Fibroblast of villous mesenchyme (primary cell): ENCODE data around the gene CFAP43. TPM values are rescaled to one million over a fixed set of nuclear protein-coding genes. Genes with fewer than 3 reads are reported as not detected.
"Not testable (repeated sequence)": the region's sequence is repeated elsewhere in the genome, so short reads cannot be mapped to it uniquely, and the experiment has no call there.

ENCODE experiments used
- DNase-seq: peaks from one replicate; pipeline ENCODE4 v3.0.0-alpha.2; 2010; ENCODE audit warnings: low read depth
- H3K4me3 ChIP-seq: 2 replicates; pipeline ENCODE4 v1.5.1; 2011; ENCODE audit warnings: low read depth, mild to moderate bottlenecking, low read length
- CTCF ChIP-seq: IDR thresholded peaks from 2 replicates; pipeline ENCODE4 v1.5.1; 2012; ENCODE audit warnings: low read depth, mild to moderate bottlenecking, low read length; ENCODE audit not compliant: insufficient read depth
- total RNA-seq: library from RNA; depleted of rRNA; stranded (reverse); fragments of >200 nt; gene quantifications from 2 replicates; pipeline ENCODE4 v1.2.3, GENCODE V29; 2012

CFAP43 gene
- total RNA-seq, 1 donor = not detected

GRCh38 chr10:104201636-104202035, 30.5 kb downstream of the CFAP43 start:
- TF ChIP-seq CTCF = no peak
- DNase-seq = no peak
- no peak overlapping the region for H3K4me3 ChIP-seq

DNA sequence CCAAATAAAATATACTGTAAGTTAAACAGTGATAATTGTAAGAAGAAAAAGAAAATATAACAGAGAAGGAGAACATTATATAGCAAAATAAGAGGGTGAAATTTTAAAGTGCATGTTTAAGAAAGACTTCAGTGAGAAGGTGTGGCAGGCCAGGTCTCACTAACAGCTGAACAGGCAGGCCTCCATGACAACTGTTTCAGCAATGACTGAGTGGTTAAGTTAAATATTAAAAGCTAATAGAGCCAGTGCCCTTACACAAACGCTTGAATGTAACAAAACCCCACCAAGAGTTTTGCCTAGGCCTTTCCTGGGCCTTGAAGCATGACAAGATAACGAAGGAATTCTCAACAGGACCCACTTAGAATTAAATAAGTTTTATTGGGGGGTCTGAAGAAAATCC, 32.6 kb downstream of the CFAP43 start:
- TF ChIP-seq CTCF = no peak
- H3K4me3 ChIP-seq = no peak overlapping the region
- DNase-seq = no peak

- H3K4me3 ChIP-seq = no peak overlapping the region
- peak; percentile 1 for DNase-seq
- TF ChIP-seq CTCF = no peak
Measured at GRCh38 chr10:104197364-104197763, 34.8 kb downstream of the CFAP43 start.

DNA sequence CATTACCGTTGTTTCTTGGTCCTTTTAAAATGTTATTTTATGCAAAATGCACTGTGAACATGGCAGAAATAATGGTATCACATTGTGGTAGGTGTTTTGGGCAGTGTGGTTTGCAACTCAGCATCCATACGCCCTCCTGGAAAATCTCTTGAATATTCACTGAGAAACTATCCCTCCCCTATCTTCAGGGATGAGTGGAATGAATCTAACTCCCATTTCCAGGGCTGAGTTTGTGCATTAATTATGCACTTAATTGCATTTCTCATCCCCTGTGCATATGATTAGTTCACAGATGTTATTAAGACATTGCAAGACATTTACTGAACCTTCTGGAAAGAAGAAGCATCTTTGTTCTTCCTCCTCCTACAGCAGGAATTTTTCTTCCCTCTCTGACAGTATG, 36.5 kb downstream of the CFAP43 start:
- no peak for DNase-seq
- H3K4me3 ChIP-seq = no peak overlapping the region
- TF ChIP-seq CTCF = no peak

DNA sequence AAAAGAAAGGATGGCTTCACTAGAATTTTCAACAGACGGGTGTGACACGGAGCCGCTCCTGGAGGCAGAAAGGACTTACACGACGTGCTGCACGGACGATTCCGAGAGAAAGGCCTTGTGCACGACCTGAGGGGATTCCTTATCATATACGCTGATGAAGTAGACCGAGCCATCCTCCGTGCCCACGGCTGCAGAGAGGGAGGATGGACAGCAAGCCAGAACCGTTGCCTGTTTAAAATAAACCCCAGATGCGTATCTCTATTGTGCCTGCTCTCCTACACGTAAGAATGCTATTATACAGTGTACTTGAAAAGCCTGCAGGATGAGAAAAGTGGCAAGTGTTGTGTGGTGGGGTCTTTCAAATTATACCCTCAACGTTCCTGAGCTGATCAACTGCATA, 38.4 kb downstream of the CFAP43 start:
- DNase-seq = no peak
- no peak overlapping the region for H3K4me3 ChIP-seq
- no peak for TF ChIP-seq CTCF

GRCh38 chr10:104190695-104191094, 41.5 kb downstream of the CFAP43 start:
- H3K4me3 ChIP-seq = no peak overlapping the region
- DNase-seq = no peak

GRCh38 chr10:104183682-104184081, 48.5 kb downstream of the CFAP43 start:
- TF ChIP-seq CTCF = no peak
- no peak for DNase-seq
- H3K4me3 ChIP-seq = no peak overlapping the region

More at GRCh38 chr10:104190695-104191094, 41.5 kb downstream of the CFAP43 start:
- TF ChIP-seq CTCF = no peak

DNA sequence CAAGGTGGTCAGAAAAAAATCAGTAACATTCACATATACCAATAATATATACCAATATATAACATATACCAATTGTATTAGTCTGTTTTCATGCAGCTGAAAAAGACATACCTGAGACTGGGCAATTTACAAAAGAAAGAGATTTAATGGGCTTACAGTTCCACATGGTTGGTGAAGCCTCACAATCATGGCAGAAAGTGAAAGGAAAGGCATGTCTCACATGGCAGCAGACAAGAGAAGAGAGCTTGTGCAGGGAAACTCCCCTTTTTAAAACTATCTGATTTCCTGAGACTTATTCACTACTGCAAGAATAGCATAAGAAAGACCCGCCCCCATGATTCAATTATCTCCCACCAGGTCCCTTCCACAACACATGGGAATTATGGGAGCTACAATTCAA, 58.0 kb downstream of the CFAP43 start:
- not testable (repeated sequence) for DNase-seq

More for the DNA sequence above, 58.0 kb downstream of the CFAP43 start:
- not testable (repeated sequence) for H3K4me3 ChIP-seq
